ENCODE data around the gene SNX20. TPM values are rescaled to one million over a fixed set of nuclear protein-coding genes. Genes with fewer than 3 reads are reported as not detected.

Gene SNX20
- total and polyA plus RNA-seq, 2 donors from 2014 or later, result 0.67 to 6.2 TPM

DNA sequence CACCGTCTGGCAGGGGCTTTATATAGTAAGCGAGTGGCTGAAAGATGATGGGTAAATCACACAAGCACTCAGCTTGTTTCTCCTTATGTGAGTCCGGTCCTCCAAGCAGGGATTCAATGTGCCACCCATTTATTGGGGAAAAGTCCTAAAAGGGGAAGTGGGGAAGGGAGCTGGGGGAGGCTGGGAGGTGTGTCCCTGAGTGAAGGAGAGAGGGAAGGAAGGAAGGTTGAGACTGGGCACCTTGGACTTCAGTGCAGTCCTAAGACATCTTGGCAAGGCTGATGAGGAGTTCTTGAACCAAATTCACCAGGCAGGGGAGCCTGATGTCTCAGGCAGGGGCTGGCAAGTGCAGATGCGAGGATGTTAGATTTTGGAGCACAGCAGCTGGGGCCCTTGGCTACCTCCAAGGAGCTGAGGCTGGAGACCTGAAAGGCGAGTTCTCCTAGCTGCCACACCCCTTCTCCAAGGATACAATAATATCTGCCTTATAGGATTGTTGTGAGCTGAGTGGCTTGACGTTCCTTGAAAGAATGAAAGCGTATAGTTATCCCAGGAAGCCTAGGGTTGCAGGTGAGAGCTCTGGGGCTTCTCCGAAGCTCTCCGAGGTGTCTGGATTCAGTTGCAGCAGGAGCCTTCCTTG lies 37.8 kb upstream of the SNX20 start:
- no peaks in the 10 kb centered on the region for H3K9me3 ChIP-seq (ENCODE audit: control insufficient read depth in 2 of 3, insufficient read depth in 1 of 3, low read length in 3 of 3)
- H3K27me3 ChIP-seq (ENCODE audit: control insufficient read depth, insufficient read depth, low read length), result no peaks in the 10 kb centered on the region
- no peak overlapping the region for H3K9ac ChIP-seq (ENCODE audit: low read length in 3 of 3)
- DNase-seq, result no peak
- H3K27ac ChIP-seq (ENCODE audit: low read depth in 2 of 2, low read length in 2 of 2), result no peak overlapping the region
- TF ChIP-seq, protein P1, sequence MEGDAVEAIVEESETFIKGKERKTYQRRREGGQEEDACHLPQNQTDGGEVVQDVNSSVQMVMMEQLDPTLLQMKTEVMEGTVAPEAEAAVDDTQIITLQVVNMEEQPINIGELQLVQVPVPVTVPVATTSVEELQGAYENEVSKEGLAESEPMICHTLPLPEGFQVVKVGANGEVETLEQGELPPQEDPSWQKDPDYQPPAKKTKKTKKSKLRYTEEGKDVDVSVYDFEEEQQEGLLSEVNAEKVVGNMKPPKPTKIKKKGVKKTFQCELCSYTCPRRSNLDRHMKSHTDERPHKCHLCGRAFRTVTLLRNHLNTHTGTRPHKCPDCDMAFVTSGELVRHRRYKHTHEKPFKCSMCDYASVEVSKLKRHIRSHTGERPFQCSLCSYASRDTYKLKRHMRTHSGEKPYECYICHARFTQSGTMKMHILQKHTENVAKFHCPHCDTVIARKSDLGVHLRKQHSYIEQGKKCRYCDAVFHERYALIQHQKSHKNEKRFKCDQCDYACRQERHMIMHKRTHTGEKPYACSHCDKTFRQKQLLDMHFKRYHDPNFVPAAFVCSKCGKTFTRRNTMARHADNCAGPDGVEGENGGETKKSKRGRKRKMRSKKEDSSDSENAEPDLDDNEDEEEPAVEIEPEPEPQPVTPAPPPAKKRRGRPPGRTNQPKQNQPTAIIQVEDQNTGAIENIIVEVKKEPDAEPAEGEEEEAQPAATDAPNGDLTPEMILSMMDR (IDR thresholded peaks at IDR 0.05; ENCODE audit: borderline replicate concordance, extremely low read depth, insufficient read depth), result no peak
- no peak for FAIRE-seq
- H3K4me3 ChIP-seq (ENCODE audit: low read length in 3 of 3), result no peak overlapping the region
- H3K36me3 ChIP-seq (ENCODE audit: control insufficient read depth in 2 of 3, insufficient read depth in 3 of 3, low read length in 3 of 3), result no peaks in the 10 kb centered on the region
- no peaks in the 10 kb centered on the region for H3K4me1 ChIP-seq (ENCODE audit: control insufficient read depth in 2 of 3, insufficient read depth in 2 of 3, low read depth in 1 of 3, low read length in 3 of 3)
- intact Hi-C loops (cut with DNase I), result no loop called here

DNA sequence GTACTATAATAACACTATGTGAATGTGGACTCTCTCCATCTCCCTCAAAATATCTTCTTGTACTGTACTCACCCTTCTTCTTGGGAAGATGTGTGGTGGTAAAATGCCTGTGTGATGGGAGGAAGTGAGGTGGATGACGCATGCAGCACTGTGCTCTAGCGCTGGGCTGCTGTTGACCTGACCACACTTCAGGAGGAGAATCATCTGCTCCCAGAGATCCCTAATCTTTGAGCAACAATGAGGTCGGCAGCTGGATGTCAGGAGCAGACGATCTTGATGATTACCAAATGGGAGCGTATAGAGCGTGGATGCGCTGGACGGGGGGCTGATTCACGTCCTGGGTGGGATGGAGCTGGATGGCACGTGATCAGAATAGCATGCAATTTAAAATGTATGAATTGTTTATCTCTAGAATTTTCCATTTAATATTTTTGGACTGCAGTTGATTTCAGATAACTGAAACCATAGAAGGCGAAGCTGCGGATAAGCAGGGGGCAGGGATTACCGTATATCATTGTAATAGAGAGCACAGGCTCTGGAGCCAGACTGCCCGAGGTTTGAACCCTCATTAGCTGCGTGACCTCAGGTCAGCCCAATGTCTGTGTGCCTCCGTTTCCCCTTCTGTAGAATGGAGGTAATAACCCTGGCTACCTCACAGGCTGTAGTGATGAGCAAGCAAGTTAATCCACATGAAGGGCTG lies 37.1 kb upstream of the SNX20 start:
- FAIRE-seq (no peak), DNase-seq (no peak)
- Histone ChIP-seq H3K9me3 (ENCODE audit: control insufficient read depth in 2 of 3, insufficient read depth in 1 of 3, low read length in 3 of 3) (no peaks in the 10 kb centered on the region), H3K9ac (ENCODE audit: low read length in 3 of 3) (no peak overlapping the region), H3K36me3 (ENCODE audit: control insufficient read depth in 2 of 3, insufficient read depth in 3 of 3, low read length in 3 of 3) (no peaks in the 10 kb centered on the region), H3K27me3 (ENCODE audit: control insufficient read depth, insufficient read depth, low read length) (no peaks in the 10 kb centered on the region), H3K4me3 (ENCODE audit: low read length in 3 of 3) (no peak overlapping the region), H3K27ac (ENCODE audit: low read depth in 2 of 2, low read length in 2 of 2) (no peak overlapping the region), H3K4me1 (ENCODE audit: control insufficient read depth in 2 of 3, insufficient read depth in 2 of 3, low read depth in 1 of 3, low read length in 3 of 3) (no peaks in the 10 kb centered on the region)
- TF ChIP-seq, protein P1 (IDR thresholded peaks at IDR 0.05; ENCODE audit: borderline replicate concordance, extremely low read depth, insufficient read depth), result no peak
- intact Hi-C loops (cut with DNase I), result no loop called here

DNA sequence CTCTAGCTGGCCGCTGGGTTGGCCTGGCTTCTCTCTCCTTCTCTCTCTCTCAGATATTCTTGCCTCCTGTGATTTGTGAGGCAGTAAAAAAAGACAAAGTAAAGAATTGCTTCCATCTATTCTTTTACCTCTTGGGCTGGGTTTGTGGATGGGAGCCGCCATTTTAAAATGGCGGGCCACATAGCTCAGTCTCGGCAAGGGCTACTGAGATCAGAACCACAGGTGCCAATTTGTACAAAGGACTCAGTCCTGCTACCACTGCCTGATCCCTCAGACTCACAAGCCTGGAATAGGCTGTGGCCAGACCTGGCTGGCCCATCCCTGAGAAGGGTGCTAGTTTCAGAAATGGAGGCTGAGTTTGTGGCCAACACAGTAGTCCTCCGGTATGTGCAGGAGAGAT lies 36.4 kb upstream of the SNX20 start:
- DNase-seq (no peak), FAIRE-seq (no peak)
- Histone ChIP-seq H3K27me3 (ENCODE audit: control insufficient read depth, insufficient read depth, low read length) (no peaks in the 10 kb centered on the region), H3K4me1 (ENCODE audit: control insufficient read depth in 2 of 3, insufficient read depth in 2 of 3, low read depth in 1 of 3, low read length in 3 of 3) (no peaks in the 10 kb centered on the region), H3K9ac (ENCODE audit: low read length in 3 of 3) (no peak overlapping the region), H3K36me3 (ENCODE audit: control insufficient read depth in 2 of 3, insufficient read depth in 3 of 3, low read length in 3 of 3) (no peaks in the 10 kb centered on the region), H3K27ac (ENCODE audit: low read depth in 2 of 2, low read length in 2 of 2) (no peak overlapping the region), H3K4me3 (ENCODE audit: low read length in 3 of 3) (no peak overlapping the region), H3K9me3 (ENCODE audit: control insufficient read depth in 2 of 3, insufficient read depth in 1 of 3, low read length in 3 of 3) (no peaks in the 10 kb centered on the region)
- intact Hi-C loops (cut with DNase I), result no loop called here
- TF ChIP-seq, protein P1 (IDR thresholded peaks at IDR 0.05; ENCODE audit: borderline replicate concordance, extremely low read depth, insufficient read depth), result no peak
